Measurements from ENCODE around the gene KCNB1. TPM values are rescaled to one million over a fixed set of nuclear protein-coding genes. Genes with fewer than 3 reads are reported as not detected.

Gene KCNB1
- total and polyA plus RNA-seq, 2 of the 4 experiments (the other 2 are of a cell fraction) = 0.05 TPM; not detected in 1

GRCh38 chr20:49446080-49446479 is 36.4 kb downstream of the KCNB1 start:
- no TSS peak for BruUV-seq (replicated peaks)
- Histone ChIP-seq H3K4me3 (ENCODE audit: insufficient read depth, low read depth, low read length) (no peak overlapping the region), H2BK20ac (ENCODE audit: low read depth, low read length) (no peak overlapping the region), H4K5ac (ENCODE audit: low read depth, low read length) (no peak overlapping the region), H2BK120ac (ENCODE audit: low read depth, low read length) (no peak overlapping the region), H3K79me1 (ENCODE audit: low read depth in 1 of 2, low read length in 2 of 2) (no peaks in the 10 kb centered on the region), H3K27me3 (ENCODE audit: control insufficient read depth, insufficient read depth, low read length) (peaks cover 47% of the 10 kb centered on the region), H4K8ac (ENCODE audit: low read depth in 2 of 2, low read length in 2 of 2) (no peak overlapping the region), H2AK9ac (replicated peaks; ENCODE audit: low read depth, low read length, poor library complexity) (no peak overlapping the region), H3K9ac (ENCODE audit: low read depth, low read length) (no peak overlapping the region), H3K4ac (ENCODE audit: low read depth, low read length) (no peak overlapping the region), H3K18ac (ENCODE audit: low read depth, low read length) (no peak overlapping the region), H3K4me2 (ENCODE audit: low read depth, low read length) (no peak overlapping the region), H2AFZ (replicated peaks; ENCODE audit: low read length, poor library complexity) (no peak overlapping the region), H2AK5ac (ENCODE audit: low read depth, low read length) (no peak overlapping the region), H3K23ac (ENCODE audit: low read depth, low read length) (no peak overlapping the region), H3K14ac (replicated peaks; ENCODE audit: low read depth, low read length) (no peak overlapping the region), H3K56ac (ENCODE audit: extremely low read depth, insufficient read depth, low read length) (no peak overlapping the region), H3K9me3 (ENCODE audit: control insufficient read depth, insufficient read depth, low read length) (no peaks in the 10 kb centered on the region), H4K91ac (ENCODE audit: insufficient read depth, low read depth, low read length) (no peak overlapping the region), H3K36me3 (ENCODE audit: control insufficient read depth, insufficient read depth, low read length) (no peaks in the 10 kb centered on the region), H3K4me1 (ENCODE audit: control insufficient read depth, insufficient read depth, low read length) (no peaks in the 10 kb centered on the region), H3K27ac (ENCODE audit: insufficient read depth, low read length) (no peak overlapping the region), H3K9me1 (ENCODE audit: insufficient read depth, low read length) (no peaks in the 10 kb centered on the region), H4K20me1 (ENCODE audit: insufficient read depth, low read length) (no peaks in the 10 kb centered on the region), H2BK15ac (ENCODE audit: low read depth, low read length) (no peak overlapping the region), H2BK5ac (ENCODE audit: low read depth, low read length, poor library complexity, severe bottlenecking) (no peak overlapping the region)
- DNase-seq = no peak
- POLR2A ChIA-PET (ENCODE audit: unreplicated experiment) = no interaction called here
- dilution Hi-C loops (cut with HindIII; ENCODE audit: low sequenced_read_pairs, unreplicated experiment) (no loop called here), intact Hi-C loops (cut with micrococcal nuclease) (no loop called here), in situ Hi-C loops (cut with MboI; ENCODE audit: low sequenced_read_pairs) (no loop called here)
- 72% methylated on average over 2 of the region's 3 CpGs; no CpG with 5 or more reads in 1 of the 2 experiments for WGBS, 2 experiments (ENCODE audit: extremely low coverage in 2 of 2, insufficient read length in 1 of 2)
- TF ChIP-seq FOS (IDR thresholded peaks at IDR 0.05; ENCODE audit: low read depth, low read length) = no peak
- no peak for TF ChIP-seq RAD21 (IDR thresholded peaks at IDR 0.05; ENCODE audit: low read length)
- no peak for TF ChIP-seq MAFK (IDR thresholded peaks at IDR 0.05; ENCODE audit: low read depth, low read length)
- TF ChIP-seq CEBPB (IDR thresholded peaks at IDR 0.05; ENCODE audit: low read depth, low read length) = no peak
- no peak for TF ChIP-seq BHLHE40 (IDR thresholded peaks at IDR 0.05; ENCODE audit: low read depth, low read length)
- no peak for TF ChIP-seq MXI1 (IDR thresholded peaks at IDR 0.05; ENCODE audit: borderline replicate concordance, low read depth, low read length)
- no peak for TF ChIP-seq ELK1 (IDR thresholded peaks at IDR 0.05; ENCODE audit: borderline replicate concordance, low read depth, low read length)
- no peak for TF ChIP-seq RFX5 (IDR thresholded peaks at IDR 0.05; ENCODE audit: low read depth, low read length)
- TF ChIP-seq NFE2L2 (IDR thresholded peaks at IDR 0.05; ENCODE audit: low read depth, low read length) = no peak
- TF ChIP-seq SMC3 (IDR thresholded peaks at IDR 0.05; ENCODE audit: low read depth, low read length) = no peak
- TF ChIP-seq USF2 (IDR thresholded peaks at IDR 0.05; ENCODE audit: low read depth, low read length) = no peak
- TF ChIP-seq RCOR1 (IDR thresholded peaks at IDR 0.05; ENCODE audit: insufficient replicate concordance, low read length) = no peak
- TF ChIP-seq CHD1 (IDR thresholded peaks at IDR 0.05; ENCODE audit: low read depth, low read length) = no peak
- no peak for TF ChIP-seq CTCF (conservative IDR thresholded peaks at IDR 0.05; ENCODE audit: low read depth, low read length)
- TF ChIP-seq POLR2A (IDR thresholded peaks at IDR 0.05; ENCODE audit: low read depth, low read length) = no peak
- no peak for TF ChIP-seq MAZ (IDR thresholded peaks at IDR 0.05; ENCODE audit: borderline replicate concordance, low read depth, low read length)
- no peak for ATAC-seq (ENCODE audit: low read depth)
- CTCF ChIA-PET = no interaction called here

Data from IMR-90 (cell line).